GM18907 (cell line): ENCODE data around the gene EBF4.

Source experiments
- ATAC-seq: cut with Tn5 transposase; IDR thresholded peaks from one replicate; pipeline ENCODE4 v1.9.1; 2021; ENCODE audit warnings: mild to moderate bottlenecking, moderate library complexity; ENCODE audit not compliant: unreplicated experiment

The EBF4 gene

DNA sequence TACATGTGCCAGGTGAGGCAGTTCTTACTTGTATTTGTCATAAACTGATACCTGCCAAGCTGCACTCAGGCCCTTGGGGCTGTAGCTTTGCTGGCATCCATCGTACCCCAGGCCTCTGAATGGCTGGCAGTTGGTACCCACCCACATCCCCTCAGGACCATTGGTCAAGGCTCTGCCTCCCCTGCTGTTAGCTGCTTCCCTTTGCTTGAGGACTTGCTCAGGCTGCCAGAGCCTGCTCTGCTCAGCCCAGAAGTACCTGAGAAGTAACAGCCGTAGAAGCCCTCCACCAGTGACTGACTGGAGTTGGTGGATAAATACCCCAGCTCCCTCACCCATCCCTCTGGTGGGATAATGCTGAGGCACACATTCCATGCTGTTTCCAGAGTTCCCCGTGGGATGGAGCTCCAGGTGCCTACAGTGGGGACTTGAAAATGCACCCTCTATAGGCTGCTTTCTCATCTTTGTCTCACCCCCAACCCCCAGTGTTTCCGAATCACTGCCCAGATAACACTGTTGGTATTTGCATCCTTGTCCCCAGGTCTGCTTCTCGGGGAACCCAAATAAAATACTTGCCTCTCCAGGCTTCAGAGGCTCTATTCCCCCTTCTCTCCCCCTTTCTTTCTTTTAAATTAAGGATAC, 7.3 kb downstream of the EBF4 start:
- no peak for ATAC-seq

DNA sequence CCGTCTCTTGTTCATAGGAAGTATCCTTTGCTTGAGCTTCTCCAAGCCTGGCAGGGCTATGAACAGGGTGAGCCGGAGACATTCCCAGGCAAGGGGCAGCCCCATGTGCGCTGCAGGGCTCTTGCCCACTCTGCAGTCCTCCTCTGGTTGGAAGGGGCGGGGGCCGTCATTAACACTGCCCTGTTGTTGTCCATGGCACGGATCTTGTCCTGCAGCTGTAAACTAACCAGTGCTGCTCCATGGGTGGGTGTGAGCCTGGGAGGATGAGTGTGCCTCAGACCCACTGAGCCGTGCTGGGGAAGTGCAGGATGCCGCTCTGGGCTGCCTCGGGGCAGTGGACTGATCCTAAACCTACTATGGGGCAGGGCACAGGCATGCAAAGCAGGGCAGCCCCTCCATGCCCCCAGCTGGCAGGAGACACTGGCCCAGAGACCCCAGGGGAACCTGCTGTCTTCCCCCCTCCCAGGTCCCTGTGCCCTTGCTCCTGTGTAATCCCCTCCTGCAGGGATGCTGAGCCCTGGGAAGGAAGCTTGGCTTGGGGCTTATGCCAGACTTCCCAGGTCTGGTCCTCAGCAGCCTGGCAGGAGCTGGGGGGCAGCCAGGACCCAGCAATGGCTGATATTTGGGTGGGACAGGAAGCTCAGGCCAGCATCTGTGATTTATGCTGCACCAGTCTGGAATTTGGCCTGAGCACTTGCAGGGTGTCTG, 8.5 kb downstream of the EBF4 start:
- ATAC-seq: no peak

GRCh38 chr20:2701671-2702081, 9.1 kb downstream of the EBF4 start:
- ATAC-seq: no peak

- ATAC-seq: no peak
Measured at GRCh38 chr20:2703716-2704475, 11.3 kb downstream of the EBF4 start.

GRCh38 chr20:2705931-2706645, 13.5 kb downstream of the EBF4 start:
- ATAC-seq: no peak

GRCh38 chr20:2706688-2707352, 14.2 kb downstream of the EBF4 start:
- ATAC-seq: no peak

DNA sequence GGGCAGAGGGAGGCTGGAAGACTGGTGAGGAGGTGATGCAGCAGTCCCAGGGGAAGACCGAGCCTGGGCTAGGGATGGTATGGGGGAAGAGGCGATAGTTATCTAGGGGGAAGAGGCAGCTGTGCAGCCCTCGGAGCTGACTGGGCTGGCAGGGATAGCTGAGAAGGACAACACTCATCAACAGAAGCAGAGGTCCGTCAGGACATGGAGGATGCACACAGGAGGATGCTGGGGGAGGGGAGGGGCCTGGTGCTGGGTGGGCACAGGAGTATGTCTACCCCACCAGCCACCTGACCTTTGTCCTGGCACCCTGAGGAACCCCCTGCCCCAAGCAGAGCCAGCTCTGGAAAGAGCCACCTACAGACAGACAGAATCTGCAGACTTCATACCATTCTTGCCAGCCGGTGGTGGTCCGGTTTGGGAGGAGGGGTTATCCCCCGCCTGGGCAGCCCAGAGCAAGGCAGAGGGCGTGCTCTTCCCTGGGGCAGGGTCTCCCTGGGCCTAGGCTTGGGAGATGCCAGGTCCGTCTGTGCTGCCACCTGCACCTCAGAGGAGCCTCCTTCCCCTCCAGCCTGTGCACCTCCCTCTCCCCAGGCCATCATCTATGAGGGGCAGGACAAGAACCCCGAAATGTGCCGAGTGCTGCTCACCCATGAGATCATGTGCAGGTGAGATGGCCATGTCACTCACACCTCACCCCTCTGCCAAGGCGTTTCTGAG, 14.9 kb downstream of the EBF4 start:
- no peak for ATAC-seq

GRCh38 chr20:2708073-2708415, 15.5 kb downstream of the EBF4 start:
- ATAC-seq: no peak

DNA sequence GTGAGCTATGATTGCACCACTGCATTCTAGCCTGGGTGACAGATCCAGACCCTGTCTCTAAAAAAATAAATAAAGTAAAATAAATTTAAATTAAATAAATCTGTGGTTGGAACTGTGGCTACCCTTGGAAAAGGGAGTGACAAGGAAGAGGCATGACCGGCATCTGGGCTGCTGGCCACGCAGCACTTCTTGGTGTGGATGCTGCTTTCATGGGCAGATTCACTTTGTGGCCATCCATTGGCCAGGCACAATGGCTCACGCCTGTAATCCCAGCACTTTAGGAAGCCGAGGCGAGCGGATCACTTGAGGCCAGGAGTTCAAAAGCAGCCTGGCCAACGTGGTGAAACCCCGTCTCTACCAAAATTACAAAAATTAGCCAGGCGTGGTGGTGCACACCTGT, 16.1 kb downstream of the EBF4 start:
- no peak for ATAC-seq

GRCh38 chr20:2709205-2709981, 16.8 kb downstream of the EBF4 start:
- ATAC-seq: no peak

- ATAC-seq: no peak
Measured at GRCh38 chr20:2713285-2713684, 20.7 kb downstream of the EBF4 start.

DNA sequence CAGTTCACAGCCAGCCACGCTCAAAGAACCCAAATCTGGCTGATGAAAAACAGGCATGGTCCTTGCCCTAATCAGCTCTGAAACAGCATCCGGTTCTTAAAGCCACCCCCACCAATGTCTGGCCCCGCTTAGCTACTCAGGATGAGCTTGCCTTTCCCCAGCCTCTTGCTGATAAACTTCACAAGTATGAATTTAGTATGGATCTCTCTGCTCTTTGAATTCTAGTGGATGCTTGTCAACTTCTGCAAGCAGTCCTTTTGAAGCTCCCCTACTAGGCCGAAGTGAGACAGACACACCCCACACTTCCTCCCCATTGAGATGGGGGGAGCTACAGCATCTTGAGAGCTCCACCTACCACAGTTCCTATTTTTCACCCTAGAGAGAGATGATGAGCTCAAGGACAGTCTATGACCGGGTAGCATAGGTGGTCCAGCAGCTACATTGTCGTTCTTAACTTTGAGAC, 36.7 kb downstream of the EBF4 start:
- no peak for ATAC-seq

GRCh38 chr20:2729791-2730190, 37.2 kb downstream of the EBF4 start:
- no peak for ATAC-seq

GRCh38 chr20:2734899-2735298, 42.3 kb downstream of the EBF4 start:
- no peak for ATAC-seq

- ATAC-seq: no peak
Measured at GRCh38 chr20:2736441-2736840, 43.9 kb downstream of the EBF4 start.

DNA sequence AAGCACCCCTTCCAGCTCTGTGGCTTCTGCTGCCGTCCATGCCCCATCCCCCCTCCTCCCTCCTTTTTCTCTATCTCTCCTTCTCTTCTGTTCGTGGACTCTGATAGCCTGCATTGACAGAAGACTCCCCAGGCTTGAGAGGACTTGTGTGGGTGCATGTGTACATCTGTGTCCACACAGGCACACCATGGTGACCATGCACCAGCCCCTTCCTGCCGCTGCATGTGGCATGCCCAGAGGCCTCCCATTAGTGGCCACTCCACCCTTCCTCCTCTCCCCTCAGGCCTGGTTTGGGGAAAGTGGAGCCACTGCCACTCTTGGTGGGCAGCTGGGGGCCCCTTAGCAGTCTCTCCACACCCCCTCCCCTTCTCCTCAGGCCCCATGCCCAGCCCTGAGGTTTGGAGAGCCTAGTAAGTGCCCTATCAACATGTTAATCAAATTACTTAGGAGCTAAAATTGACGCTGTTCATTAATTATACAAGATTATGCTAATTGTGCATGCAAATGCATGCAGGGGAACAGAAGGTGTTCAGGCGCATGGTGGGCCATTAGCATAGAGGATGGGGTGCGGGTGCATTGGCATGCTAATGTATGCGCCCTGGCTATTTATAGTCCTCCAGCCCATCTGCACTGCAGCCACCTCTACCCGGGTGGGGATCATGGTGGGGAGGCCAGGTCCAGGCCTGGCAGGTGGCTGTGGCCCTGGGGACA, 45.9 kb downstream of the EBF4 start:
- no peak for ATAC-seq

GRCh38 chr20:2739042-2739398, 46.4 kb downstream of the EBF4 start:
- no peak for ATAC-seq

GRCh38 chr20:2740702-2741101, 48.1 kb downstream of the EBF4 start:
- ATAC-seq: no peak

GRCh38 chr20:2741463-2741862, 48.9 kb downstream of the EBF4 start:
- ATAC-seq: no peak
